CD4-positive, alpha-beta T cell treated with Interferon alpha-2 for 1 hour (primary cell): ENCODE data around the gene WDR70.
"Not testable (repeated sequence)": the region's sequence is repeated elsewhere in the genome, so short reads cannot be mapped to it uniquely, and the experiment has no call there.

Experiments
- DNase-seq, 2 donors: peaks; one replicate each; pipeline ENCODE4 v3.0.0-alpha.2; 2020 to 2022

Gene WDR70

GRCh38 chr5:37575541-37576489, 196.7 kb downstream of the WDR70 start:
- DNase-seq = no peak

- no peak for DNase-seq
Measured at GRCh38 chr5:37576552-37576951, 197.4 kb downstream of the WDR70 start.

GRCh38 chr5:37578176-37578575, 199.1 kb downstream of the WDR70 start:
- no peak for DNase-seq

GRCh38 chr5:37580106-37580505, 201.0 kb downstream of the WDR70 start:
- DNase-seq = no peak

- DNase-seq = no peak
Measured at GRCh38 chr5:37582202-37582601, 203.1 kb downstream of the WDR70 start.

- DNase-seq = not testable (repeated sequence)
Measured at GRCh38 chr5:37593292-37593691, 214.2 kb downstream of the WDR70 start.

GRCh38 chr5:37594864-37595263, 215.7 kb downstream of the WDR70 start:
- not testable (repeated sequence) for DNase-seq

GRCh38 chr5:37598733-37599132, 219.6 kb downstream of the WDR70 start:
- DNase-seq = no peak

- DNase-seq = no peak
Measured at GRCh38 chr5:37601163-37601562, 222.0 kb downstream of the WDR70 start.

- no peak for DNase-seq
Measured at GRCh38 chr5:37603072-37603471, 224.0 kb downstream of the WDR70 start.

GRCh38 chr5:37604290-37604689, 225.2 kb downstream of the WDR70 start:
- no peak for DNase-seq

- no peak for DNase-seq
Measured at GRCh38 chr5:37606148-37606547, 227.0 kb downstream of the WDR70 start.

GRCh38 chr5:37606632-37607248, 227.6 kb downstream of the WDR70 start:
- DNase-seq = no peak

GRCh38 chr5:37615184-37615583, 236.1 kb downstream of the WDR70 start:
- DNase-seq = no peak

GRCh38 chr5:37619353-37619752, 240.2 kb downstream of the WDR70 start:
- no peak for DNase-seq

GRCh38 chr5:37622354-37622753, 243.2 kb downstream of the WDR70 start:
- DNase-seq = not testable (repeated sequence)

GRCh38 chr5:37626266-37626665, 247.1 kb downstream of the WDR70 start:
- no peak for DNase-seq

GRCh38 chr5:37628876-37629275, 249.8 kb downstream of the WDR70 start:
- no peak for DNase-seq

GRCh38 chr5:37631939-37632338, 252.8 kb downstream of the WDR70 start:
- no peak for DNase-seq

- no peak for DNase-seq
Measured at GRCh38 chr5:37637165-37637845, 258.2 kb downstream of the WDR70 start.

- no peak for DNase-seq
Measured at GRCh38 chr5:37638897-37639296, 259.8 kb downstream of the WDR70 start.

GRCh38 chr5:37640088-37640487, 261.0 kb downstream of the WDR70 start:
- DNase-seq = no peak

GRCh38 chr5:37641933-37642332, 262.8 kb downstream of the WDR70 start:
- no peak for DNase-seq

GRCh38 chr5:37645707-37646106, 266.6 kb downstream of the WDR70 start:
- DNase-seq = no peak
